ENCODE measurements around the gene CCDC112.

- no peak for TF ChIP-seq POLR2AphosphoS5 (IDR thresholded peaks at IDR 0.05; ENCODE audit: borderline replicate concordance, low read depth, low read length)
- TF ChIP-seq EZH2 (IDR thresholded peaks at IDR 0.05) = no peak
Observed at GRCh38 chr5:115342590-115343377, 46.3 kb upstream of the CCDC112 start.
